ENCODE measurements around the gene OR2C3.
"Not testable (repeated sequence)": the region's sequence is repeated elsewhere in the genome, so short reads cannot be mapped to it uniquely, and the experiment has no call there.

Gene OR2C3

GRCh38 chr1:247517795-247518612, 18.2 kb downstream of the OR2C3 start:
- no peak for DNase-seq (ENCODE audit: low read depth in 2 of 2)

- DNase-seq (ENCODE audit: low read depth in 2 of 2), result no peak
Observed at GRCh38 chr1:247506831-247507230, 29.4 kb downstream of the OR2C3 start.

GRCh38 chr1:247500865-247501264, 35.4 kb downstream of the OR2C3 start:
- DNase-seq (ENCODE audit: low read depth in 2 of 2), result no peak

GRCh38 chr1:247496581-247497285, 39.5 kb downstream of the OR2C3 start:
- no peak for DNase-seq (ENCODE audit: low read depth in 2 of 2)

GRCh38 chr1:247494767-247495166, 41.5 kb downstream of the OR2C3 start:
- no peak for DNase-seq (ENCODE audit: low read depth in 2 of 2)

GRCh38 chr1:247493106-247493505, 43.1 kb downstream of the OR2C3 start:
- no peak for DNase-seq (ENCODE audit: low read depth in 2 of 2)

- no peak for DNase-seq (ENCODE audit: low read depth in 2 of 2)
Observed at GRCh38 chr1:247491328-247491727, 44.9 kb downstream of the OR2C3 start.

GRCh38 chr1:247487057-247487456, 49.2 kb downstream of the OR2C3 start:
- DNase-seq (ENCODE audit: low read depth in 2 of 2), result peak in 1 of 2 donors; percentile 3

GRCh38 chr1:247482747-247483146, 53.5 kb downstream of the OR2C3 start:
- no peak for DNase-seq (ENCODE audit: low read depth in 2 of 2)

- not testable (repeated sequence) for DNase-seq (ENCODE audit: low read depth in 2 of 2)
Observed at GRCh38 chr1:247476328-247477058, 59.7 kb downstream of the OR2C3 start.

- DNase-seq (ENCODE audit: low read depth in 2 of 2), result no peak
Observed at GRCh38 chr1:247475793-247476192, 60.4 kb downstream of the OR2C3 start.
